ENCODE results near the gene ZNF385B.

The ZNF385B gene

DNA sequence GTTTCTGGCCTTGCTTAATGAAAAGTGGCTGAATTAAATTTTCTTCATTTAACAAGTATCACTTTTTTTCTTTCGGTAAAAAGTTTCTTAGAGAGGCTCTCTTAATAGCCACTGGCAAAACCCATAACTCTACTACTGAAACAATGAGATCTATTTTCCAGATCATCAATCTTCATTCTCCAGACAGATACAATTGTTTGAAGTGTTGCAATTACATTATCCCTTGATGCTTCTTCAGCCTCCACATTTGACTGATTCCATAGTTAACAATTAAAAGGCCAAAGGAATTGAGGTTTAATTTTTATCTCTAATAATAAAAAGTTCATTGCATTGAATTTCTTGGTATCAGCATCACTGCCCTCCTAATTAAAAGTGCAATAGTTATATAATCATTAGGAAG, 176.3 kb downstream of the ZNF385B start (continued):
- TF ChIP-seq ZBTB11 (tag by site-specific recombination; conservative IDR thresholded peaks at IDR 0.05; ENCODE audit: low read depth) (no peak), ZNF335 (tag by site-specific recombination; conservative IDR thresholded peaks at IDR 0.05) (no peak), ZNF701 (tag by site-specific recombination; IDR thresholded peaks at IDR 0.05) (no peak), GLIS1 (tag by site-specific recombination; IDR thresholded peaks at IDR 0.05) (no peak), ZNF302 (tag by site-specific recombination; IDR thresholded peaks at IDR 0.05; ENCODE audit: low read depth) (no peak), ZNF624 (tag by site-specific recombination; IDR thresholded peaks at IDR 0.05) (no peak), OVOL3 (tag by site-specific recombination; IDR thresholded peaks at IDR 0.05) (no peak)

DNA sequence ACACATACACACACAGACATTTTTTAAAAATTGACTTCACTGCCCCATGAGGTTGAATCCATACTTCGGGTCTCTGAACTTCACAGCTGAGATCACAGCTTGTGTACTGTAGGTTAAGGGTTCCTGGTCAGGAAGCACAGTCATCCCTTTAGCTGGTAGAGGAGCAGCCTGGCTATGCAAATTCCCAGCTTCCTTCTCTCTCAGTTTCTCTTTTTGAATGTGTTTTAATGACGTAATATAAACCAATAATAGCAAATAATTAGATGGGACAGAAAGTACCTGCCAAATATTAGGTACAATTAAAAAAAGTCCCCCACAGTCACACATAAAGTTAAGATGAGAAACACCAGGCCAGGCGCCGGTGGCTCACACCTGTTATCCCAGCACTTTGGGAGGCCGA, 178.7 kb downstream of the ZNF385B start:
- no peaks in the 10 kb centered on the region for H3K9me3 ChIP-seq (ENCODE audit: control insufficient read depth, insufficient read depth, low read depth, low read length)
- peaks cover 1% of the 10 kb centered on the region; the same call in 1 of the 2 replicates for H3K4me1 ChIP-seq (ENCODE audit: control insufficient read depth, insufficient read depth, low read length)
- ChIA-PET POLR2A (no interaction called here), CTCF (no interaction called here)
- no peak overlapping the region for H3K4me3 ChIP-seq (ENCODE audit: low read depth, low read length)
- TF ChIP-seq, protein P1, sequence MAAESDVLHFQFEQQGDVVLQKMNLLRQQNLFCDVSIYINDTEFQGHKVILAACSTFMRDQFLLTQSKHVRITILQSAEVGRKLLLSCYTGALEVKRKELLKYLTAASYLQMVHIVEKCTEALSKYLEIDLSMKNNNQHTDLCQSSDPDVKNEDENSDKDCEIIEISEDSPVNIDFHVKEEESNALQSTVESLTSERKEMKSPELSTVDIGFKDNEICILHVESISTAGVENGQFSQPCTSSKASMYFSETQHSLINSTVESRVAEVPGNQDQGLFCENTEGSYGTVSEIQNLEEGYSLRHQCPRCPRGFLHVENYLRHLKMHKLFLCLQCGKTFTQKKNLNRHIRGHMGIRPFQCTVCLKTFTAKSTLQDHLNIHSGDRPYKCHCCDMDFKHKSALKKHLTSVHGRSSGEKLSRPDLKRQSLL (tag by site-specific recombination; IDR thresholded peaks at IDR 0.05) = no peak
- TF ChIP-seq, protein P2, sequence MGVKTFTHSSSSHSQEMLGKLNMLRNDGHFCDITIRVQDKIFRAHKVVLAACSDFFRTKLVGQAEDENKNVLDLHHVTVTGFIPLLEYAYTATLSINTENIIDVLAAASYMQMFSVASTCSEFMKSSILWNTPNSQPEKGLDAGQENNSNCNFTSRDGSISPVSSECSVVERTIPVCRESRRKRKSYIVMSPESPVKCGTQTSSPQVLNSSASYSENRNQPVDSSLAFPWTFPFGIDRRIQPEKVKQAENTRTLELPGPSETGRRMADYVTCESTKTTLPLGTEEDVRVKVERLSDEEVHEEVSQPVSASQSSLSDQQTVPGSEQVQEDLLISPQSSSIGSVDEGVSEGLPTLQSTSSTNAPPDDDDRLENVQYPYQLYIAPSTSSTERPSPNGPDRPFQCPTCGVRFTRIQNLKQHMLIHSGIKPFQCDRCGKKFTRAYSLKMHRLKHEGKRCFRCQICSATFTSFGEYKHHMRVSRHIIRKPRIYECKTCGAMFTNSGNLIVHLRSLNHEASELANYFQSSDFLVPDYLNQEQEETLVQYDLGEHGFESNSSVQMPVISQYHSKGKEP (tag by site-specific recombination; IDR thresholded peaks at IDR 0.05) = no peak
- no peak for TF ChIP-seq ZNF701 (tag by site-specific recombination; IDR thresholded peaks at IDR 0.05)
- TF ChIP-seq ZNF121 (tag by site-specific recombination; IDR thresholded peaks at IDR 0.05) = no peak
- TF ChIP-seq, protein P3, sequence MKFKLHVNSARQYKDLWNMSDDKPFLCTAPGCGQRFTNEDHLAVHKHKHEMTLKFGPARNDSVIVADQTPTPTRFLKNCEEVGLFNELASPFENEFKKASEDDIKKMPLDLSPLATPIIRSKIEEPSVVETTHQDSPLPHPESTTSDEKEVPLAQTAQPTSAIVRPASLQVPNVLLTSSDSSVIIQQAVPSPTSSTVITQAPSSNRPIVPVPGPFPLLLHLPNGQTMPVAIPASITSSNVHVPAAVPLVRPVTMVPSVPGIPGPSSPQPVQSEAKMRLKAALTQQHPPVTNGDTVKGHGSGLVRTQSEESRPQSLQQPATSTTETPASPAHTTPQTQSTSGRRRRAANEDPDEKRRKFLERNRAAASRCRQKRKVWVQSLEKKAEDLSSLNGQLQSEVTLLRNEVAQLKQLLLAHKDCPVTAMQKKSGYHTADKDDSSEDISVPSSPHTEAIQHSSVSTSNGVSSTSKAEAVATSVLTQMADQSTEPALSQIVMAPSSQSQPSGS (tag by site-specific recombination; IDR thresholded peaks at IDR 0.05; ENCODE audit: low read depth) = no peak
- no peak for TF ChIP-seq ZNF426 (tag by site-specific recombination; IDR thresholded peaks at IDR 0.05)
- no peak for TF ChIP-seq ZNF112 (tag by site-specific recombination; IDR thresholded peaks at IDR 0.05)
- TF ChIP-seq, protein P4, sequence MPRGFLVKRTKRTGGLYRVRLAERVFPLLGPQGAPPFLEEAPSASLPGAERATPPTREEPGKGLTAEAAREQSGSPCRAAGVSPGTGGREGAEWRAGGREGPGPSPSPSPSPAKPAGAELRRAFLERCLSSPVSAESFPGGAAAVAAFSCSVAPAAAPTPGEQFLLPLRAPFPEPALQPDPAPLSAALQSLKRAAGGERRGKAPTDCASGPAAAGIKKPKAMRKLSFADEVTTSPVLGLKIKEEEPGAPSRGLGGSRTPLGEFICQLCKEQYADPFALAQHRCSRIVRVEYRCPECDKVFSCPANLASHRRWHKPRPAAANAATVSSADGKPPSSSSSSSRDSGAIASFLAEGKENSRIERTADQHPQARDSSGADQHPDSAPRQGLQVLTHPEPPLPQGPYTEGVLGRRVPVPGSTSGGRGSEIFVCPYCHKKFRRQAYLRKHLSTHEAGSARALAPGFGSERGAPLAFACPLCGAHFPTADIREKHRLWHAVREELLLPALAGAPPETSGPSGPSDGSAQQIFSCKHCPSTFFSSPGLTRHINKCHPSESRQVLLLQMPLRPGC (tag by site-specific recombination; IDR thresholded peaks at IDR 0.05) = no peak
- TF ChIP-seq ZNF394 (tag by site-specific recombination; IDR thresholded peaks at IDR 0.05; ENCODE audit: borderline replicate concordance) = no peak
- TF ChIP-seq ZNF391 (tag by site-specific recombination; IDR thresholded peaks at IDR 0.05; ENCODE audit: borderline replicate concordance, low read depth) = no peak
- H3K27ac ChIP-seq (ENCODE audit: extremely low read depth, low read depth, low read length) = no peak overlapping the region
- H3K36me3 ChIP-seq (ENCODE audit: control insufficient read depth in 2 of 2, insufficient read depth in 1 of 2, low read length in 2 of 2) = no peaks in the 10 kb centered on the region
